NCI-H146 treated with DMSO at 0.1 percent for 48 hours (cell line): ENCODE measurements around the gene MDM4.
"Not testable (repeated sequence)": the region's sequence is repeated elsewhere in the genome, so short reads cannot be mapped to it uniquely, and the experiment has no call there.

Experiments
- DNase-seq: peaks from one replicate; lab custom pipeline; 2025; ENCODE audit not compliant: unreplicated experiment; lab: John Stamatoyannopoulos, UW

Gene MDM4

DNA sequence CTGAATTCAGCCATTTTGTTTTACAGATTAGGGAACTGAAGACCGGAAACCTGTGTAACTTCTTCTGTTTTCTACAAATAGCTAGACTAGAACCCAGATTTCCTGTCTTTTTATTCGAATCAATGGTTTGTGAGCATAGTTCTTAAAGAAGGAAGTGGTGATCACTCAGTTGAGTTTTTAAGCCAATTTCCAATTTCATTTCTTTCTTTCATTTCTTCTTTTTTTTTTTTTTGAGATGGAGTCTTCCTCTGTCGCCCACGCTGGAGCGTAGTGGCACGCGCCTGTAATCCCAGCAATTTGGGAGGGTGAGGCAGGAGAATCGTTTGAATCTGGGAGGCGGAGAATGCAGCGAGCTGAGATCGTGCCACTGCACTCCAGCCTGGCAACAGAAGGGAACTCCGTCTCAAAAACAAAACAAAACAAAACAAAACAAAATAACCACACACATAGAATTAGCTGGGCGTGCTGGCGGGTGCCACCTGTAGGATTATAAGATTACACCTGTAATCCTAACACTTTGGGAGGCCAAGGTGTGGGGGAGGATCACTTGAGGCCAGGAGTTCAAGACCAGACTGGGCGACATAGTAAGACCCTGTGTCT is 3.0 kb upstream of the MDM4 start:
- DNase-seq, result no peak

DNA sequence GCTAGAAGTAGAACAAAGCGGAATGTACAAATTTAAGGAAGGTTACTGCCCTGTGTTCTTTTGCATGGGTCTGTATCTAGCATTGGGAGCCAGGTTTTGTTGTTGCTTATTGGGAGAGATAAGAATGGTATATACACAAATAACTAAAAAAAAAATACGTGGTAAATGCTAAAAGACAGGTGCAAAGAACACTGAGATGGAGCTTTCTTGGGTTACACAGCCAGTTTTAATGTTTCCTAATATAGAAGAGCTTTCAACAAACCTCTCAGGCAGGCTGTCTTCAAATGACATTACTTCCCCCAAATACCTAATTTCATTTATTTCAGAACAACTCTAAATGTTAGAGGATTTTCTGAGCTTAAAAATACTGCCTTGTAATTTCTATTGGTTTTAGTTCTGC is 1.4 kb upstream of the MDM4 start:
- no peak for DNase-seq

DNA sequence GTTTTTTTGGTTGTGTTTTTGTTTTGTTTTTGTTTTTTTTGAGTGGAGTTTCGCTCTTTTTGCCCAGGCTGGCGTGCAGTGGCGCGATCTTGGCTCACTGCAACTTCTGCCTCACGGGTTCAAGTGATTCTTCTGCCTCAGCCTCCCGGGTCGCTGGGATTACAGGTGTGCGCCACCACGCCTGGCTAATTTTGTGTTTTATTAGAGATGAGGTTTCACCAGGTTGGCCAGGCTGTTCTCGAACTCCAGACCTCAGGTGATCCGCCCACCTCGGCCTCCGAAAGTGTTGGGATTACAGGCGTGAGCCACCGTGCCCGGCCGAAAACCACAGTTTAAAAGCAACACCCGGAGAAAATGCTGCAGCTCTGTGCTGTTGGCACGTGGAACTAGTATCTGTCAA is 1.2 kb downstream of the MDM4 start:
- not testable (repeated sequence) for DNase-seq

DNA sequence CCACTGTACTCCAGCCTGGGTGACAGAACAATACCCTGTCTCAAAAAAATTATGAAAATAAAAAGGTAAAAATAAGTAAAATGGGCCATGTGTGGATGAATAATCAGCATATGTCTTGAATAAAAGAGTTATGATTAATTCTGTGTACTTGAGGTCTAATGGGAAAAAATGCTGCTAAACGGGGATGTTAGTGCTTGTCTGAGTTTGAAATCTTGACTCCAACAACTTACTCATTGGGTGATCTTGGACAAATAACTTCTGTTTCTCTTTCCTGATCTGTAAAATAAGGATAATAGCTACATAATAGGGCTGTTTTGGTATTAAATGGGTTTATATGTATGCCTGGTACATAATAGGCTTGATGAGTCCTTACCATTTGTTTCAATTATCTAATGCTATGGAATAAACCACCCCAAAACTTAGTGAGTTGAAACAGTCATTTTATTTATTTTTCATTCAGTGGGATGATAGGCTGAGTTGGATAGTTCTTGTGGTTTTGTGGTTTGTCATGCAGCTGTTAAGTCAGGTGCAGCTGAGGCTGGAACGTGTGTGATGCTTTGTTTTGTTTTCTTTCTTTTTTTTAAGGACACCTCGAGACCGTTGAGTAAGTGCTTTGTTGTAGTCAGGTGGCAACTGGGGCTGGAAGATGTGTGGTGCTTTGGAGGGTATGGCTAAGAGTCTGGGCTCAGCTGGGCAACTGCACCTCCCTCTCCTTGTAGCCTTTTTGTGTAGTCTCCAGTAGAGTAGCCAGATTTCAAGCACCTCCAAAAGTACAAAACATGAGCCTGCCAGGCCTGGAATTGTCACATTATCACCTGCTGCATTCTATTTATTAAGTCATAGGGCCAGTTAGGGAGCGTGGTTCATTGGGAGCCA is 4.9 kb downstream of the MDM4 start:
- DNase-seq, result no peak

DNA sequence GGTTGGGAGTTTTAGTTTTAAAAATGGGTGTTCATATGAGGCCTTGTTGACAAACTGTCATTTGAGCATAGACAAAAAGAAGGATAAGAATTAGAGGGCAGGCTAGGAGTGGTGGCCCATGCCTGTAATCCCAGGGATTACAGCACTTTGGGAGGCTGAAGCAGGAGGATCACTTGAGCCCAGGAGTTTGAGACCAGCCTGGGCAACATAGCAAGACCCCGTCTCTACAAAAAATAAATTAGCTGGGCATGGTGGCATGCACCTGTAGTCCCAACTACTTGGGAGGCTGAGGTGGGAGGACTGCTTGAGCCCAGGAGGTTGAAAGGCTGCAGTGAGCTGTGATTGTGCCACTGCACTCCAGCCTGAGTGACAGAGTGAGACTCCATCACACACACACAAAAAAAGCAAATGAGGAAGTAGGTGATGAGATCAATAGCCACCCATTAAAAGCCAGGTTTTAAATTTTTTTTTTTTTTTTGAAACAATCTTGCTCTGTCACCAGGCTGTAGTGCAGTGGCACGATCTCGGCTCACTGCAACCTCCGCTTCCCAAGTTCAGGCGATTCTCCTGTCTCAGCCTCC is 5.8 kb downstream of the MDM4 start:
- not testable (repeated sequence) for DNase-seq

DNA sequence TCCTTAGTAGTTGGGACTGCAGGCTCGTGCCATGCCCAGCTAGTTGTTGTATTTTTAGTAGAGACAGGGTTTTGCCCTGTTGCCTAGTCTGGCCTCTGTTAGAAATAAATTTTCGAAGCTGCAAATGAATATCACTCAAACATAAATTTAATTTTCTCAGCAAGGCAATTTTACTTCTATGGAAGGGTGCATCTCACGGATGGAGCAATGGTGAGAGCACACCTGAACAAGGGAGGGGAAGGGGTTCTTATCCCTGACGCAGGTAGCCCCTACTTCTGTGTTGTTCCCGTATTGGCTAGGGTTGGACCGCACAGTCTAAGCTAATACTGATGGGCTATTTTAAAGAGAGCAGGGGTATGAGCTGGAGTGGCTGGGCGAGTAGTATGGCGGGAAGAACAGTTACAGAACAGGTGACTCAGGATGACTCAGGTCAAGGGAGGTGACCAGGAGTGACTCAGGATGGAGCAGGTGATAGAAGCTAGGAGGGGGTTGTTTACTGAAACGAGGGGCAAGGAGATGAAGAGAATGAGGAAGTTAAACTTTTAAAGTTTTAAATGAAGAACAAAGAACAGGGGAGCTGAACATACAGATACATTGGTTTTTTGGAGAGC is 7.5 kb downstream of the MDM4 start:
- DNase-seq, result no peak

DNA sequence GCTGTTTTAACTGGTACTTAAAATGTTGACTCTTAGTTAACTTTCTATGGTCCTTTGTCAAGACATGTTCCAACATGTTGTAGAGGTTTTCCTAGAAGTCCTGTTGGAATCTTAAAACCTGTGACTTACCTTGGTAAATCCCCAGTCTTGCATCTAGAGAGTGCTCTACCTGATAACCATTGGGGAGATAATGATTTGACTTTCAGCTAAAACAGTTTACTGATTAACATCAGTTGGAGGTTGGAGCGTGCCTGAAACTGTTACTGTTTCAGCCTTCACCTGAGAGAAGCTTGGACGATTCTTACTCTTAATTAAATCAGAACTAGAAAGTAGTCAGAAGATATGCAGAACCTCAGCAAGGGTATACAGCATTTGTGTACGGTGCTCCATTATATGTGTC is 8.8 kb downstream of the MDM4 start:
- no peak for DNase-seq

DNA sequence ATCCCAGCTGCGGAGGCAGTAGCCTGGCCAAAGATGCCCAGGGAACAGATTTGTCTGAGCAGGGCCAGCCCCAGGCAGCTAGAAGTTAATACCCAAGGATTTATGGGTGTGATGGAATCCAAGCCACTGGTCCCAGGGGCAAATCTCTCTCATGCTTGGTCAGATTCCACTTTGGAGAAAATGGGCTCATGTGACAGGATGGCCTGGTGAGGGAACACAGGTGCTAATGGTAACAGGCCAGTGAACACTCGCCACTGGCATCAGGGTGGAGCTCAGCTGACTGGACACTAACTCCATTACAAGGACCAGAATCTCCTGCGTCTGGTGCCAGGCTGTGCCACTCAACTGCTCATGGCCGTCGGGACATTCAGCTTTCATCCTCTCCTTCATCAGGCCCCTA is 12.0 kb downstream of the MDM4 start:
- DNase-seq, result no peak

DNA sequence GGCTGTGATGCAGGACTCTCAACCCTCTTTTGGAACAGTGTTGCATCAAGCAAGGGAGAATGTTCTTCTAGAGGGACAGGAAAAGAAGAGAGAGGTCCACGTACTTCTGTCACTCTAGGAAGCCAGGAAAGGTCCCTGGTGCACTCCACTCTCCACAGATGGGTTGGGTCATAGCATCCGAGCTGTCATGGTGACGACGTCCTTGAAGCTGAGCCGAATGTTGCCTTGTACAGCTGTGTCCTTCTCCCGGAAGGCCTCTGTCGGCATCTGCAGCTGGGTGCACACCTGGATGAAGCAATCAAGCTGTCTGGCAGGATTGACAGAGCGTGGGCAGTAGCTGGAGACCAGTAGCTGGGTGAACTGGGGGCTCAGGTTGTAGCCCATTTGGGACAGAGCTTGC is 12.5 kb downstream of the MDM4 start:
- DNase-seq, result no peak

DNA sequence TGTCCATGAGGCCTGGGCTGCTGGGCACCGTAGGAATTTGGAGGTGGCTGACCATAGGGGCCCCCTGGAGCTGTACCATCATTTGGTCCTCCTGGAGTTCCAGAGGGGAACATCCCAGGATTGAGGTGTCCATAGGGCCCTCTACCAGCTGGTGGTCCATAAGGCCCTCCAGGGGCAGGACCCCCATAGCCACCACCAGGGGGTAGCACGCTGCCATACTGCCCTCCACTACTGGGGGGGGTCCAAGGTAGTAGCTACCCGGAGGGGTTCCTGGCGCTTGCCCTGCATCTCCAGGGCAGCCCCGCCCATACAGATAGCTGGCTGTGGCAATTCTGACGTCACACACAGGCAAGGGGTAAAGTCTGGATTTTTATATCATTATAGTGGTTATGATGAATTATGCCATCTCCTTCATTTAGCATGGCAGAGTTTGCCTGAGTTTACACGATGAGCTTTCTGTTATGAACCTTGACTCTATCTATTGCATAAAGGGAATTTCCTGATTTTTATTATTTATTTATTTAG is 13.2 kb downstream of the MDM4 start:
- DNase-seq, result no peak

DNA sequence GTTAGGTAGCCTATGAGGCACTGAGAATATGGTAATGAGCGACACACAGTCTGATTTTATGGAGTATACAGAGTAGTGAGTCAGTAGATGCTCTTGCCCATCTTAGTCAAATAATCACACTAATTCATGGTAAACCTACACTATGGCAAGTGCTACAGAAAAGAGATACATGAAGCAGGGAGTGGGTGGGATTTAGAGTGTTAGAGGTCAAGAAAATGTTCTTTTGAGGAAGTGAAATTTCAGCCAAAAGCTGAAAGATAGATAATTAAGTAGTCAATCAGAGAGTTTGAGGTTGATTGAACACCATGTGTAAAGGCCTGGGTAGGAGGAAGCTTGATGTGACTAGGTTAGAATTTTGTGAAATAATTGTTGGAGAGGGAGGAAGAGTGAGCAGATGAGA is 14.7 kb downstream of the MDM4 start:
- DNase-seq, result no peak

DNA sequence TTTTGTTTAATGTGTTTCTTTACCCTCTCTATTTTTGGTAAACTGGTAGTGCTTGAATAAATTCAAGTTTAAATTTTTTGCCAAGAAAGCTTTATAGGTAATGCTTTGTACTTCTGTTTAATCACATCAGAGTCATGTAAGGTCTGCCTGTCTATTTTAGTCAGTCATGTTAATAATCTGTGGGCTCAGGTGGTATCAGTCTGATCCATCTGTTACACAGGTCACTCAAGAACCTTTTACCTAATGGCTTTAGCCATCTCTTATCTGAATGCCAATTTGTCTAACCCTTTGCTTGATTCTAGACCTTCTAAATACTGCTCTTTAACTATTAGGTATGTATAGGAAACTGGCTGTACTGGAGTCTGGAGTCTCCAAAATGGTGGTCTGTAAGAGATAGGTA is 16.6 kb downstream of the MDM4 start:
- no peak for DNase-seq

DNA sequence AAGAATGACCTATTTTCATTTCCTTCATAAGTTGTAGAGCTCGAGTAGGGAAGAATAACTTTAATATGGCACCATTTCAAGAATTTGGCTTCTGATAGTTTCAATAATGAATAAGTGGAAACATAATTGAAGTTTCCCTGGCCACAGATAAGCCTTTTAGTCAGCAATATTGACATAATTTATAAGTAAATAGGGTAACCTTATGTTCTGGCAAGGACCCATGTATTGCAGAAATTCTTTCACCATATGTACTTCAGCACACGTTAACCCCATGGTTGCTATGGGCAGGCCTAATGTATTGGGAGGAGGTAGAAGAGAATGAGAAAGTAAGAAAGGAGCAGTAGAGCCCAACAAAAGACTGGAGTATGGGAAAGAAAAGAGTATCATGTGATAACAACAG is 25.4 kb downstream of the MDM4 start:
- DNase-seq, result no peak

DNA sequence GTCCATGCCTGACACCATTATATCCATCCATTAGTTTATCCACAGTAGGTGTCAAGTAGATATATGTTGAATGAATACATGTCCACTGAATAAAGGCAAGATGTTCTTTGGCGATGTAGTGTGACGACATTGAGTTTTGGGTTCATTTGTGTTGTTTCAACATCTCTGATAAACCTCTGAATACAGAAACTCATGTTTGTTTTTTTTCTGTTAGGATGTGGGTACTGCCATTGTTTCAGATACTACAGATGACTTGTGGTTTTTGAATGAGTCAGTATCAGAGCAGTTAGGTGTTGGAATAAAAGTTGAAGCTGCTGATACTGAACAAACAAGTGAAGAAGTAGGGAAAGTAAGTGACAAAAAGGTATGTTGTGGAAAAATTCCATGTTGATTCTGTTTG is 28.1 kb downstream of the MDM4 start:
- no peak for DNase-seq

DNA sequence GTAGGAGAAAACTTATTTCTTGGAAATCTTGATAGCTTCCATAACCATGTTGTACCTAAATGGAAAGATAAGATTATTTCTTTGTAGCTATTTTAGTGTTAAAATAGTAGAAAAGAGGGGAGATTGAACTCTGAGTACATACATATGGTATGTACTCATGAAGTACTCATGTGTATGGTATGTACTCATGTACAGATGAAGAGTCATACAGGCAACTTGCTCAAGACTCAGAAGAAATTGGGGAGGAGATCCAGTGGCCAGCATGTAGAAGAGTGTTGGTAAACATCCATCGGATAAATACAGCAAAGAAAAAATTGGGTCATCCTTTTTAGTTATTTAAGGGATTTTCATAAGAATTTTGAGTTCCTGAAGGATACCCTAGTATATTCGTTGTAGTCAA is 29.0 kb downstream of the MDM4 start:
- no peak for DNase-seq

DNA sequence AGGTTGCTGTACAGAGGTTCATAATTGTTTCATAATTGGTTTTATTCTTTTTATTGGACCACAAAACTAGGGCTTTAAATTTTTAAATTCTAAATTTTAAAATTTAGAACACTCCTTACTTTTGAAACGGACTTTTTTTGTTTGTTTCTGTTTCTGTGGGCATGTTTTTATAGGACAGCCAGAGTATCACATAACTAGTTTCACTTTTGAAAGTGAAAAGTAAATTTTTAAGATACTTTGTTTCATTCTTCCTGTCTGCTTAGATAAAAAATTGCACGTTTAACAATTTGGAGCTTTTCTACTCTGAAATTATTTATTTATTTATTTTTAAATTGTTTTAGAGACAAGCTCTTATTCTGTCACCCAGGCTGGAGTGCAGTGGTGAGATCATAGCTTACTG is 29.7 kb downstream of the MDM4 start:
- no peak for DNase-seq

DNA sequence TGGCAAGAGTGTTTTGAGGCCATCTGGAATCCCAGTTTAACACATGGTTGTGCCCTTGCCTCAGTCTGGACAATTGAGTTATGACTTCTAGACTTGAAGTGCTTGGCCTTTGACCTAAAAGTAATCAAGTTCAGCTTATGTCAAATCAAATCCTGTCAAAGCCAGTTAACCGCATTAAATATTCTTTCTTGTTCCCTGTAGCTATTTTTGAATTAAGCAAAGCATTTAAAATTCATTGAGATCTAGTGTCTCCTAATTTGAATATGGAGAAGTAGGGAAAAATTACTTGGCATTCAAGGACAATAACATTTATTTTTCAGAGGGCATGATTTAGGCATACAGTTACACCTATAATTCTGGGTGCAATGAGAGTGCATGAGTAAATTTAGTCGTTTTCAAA is 32.1 kb downstream of the MDM4 start:
- DNase-seq, result no peak

DNA sequence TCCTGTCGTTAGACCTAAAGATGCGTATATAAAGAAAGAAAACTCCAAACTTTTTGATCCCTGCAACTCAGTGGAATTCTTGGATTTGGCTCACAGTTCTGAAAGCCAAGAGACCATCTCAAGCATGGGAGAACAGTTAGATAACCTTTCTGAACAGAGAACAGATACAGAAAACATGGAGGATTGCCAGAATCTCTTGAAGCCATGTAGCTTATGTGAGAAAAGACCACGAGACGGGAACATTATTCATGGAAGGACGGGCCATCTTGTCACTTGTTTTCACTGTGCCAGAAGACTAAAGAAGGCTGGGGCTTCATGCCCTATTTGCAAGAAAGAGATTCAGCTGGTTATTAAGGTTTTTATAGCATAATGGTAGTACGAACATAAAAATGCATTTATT is 33.1 kb downstream of the MDM4 start:
- DNase-seq, result no peak

DNA sequence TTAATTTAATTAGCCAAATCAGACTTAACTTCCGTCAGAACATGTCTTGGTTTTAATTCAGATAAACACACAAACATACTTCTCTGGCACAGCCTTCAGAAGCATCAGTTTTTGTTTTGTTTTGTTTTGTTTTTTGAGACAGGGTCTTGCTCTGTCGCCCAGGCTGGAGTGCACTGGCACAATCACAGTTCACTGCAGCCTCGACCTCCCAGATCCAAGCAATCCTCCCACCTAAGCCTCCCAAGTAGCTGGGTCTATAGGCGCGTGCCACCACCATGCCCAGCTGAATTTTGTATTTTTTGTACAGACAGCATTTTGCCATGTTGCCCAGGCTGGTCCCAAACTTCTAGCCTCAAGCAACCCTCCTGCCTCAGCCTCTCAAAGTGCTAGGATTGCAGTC is 34.7 kb downstream of the MDM4 start:
- DNase-seq, result no peak

DNA sequence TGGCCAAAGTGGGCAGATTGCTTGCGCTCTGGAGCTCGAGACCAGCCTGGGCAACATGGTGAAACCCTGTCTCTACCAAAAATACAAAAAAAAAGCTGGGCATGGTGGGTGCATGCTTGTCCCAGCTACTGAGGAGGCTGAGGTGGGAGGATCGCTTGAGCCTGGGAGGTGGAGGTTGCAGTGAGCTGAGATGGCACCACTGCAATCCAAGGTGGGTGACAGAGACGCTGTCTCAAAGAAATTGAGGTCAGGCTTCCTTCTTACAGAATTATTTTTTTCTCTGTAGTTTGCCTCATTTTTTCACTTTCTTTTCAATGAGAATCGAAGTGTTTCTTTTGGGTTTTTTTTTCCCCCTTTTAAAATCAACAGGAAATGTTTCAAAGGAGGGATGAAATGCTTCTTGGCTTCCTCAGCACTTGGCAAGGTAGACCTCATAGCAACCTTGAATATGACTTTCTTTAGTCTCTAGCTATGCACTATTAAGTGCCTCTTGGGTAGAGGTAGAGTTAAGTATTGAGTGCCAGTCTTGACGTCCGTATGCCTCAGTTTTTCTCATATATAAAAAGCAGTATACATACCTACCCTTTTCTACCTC is 40.3 kb downstream of the MDM4 start:
- no peak for DNase-seq

DNA sequence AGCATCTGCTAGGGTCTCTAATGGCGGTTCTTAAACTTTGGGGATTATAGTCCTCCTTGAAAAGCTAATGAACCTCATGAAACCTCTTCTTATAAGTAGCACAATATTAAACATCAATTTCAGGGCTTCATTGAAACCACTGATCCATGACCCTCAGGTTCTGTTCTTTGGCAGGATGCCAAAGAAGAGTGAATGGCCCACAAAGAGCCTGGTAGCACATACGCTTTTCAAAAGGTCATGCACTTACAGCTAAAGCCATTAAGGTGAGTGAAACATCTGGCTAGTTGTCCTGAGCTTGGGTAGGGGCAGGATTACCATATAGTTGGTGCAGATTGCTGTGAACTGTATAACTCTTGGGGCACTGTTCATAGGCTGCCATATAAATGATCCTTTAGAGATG is 42.3 kb downstream of the MDM4 start:
- peak; percentile 18 for DNase-seq
